GM23338 (cell line): Measurements from ENCODE around the gene CYBC1. TPM values are rescaled to one million over a fixed set of nuclear protein-coding genes. Genes with fewer than 3 reads are reported as not detected.

ENCODE experiments used
- ATAC-seq: fragments of 200-7000 bp; cut with Tn5 transposase; 3 replicates; pipeline ENCODE4 v1.9.1; 2020
- DNase-seq: peaks from one replicate; pipeline ENCODE4 v3.0.0-alpha.2; 2015; ENCODE audit warnings: low spot score
- H2AFZ ChIP-seq: fragments of 200-600 bp; sonication (generic); 2 replicates; pipeline ENCODE4 v1.8.0; 2016; ENCODE audit warnings: antibody characterized with exemption, mild to moderate bottlenecking, moderate library complexity
- H3F3A ChIP-seq: fragments of 200-600 bp; sonication (generic); replicated peaks from 2 replicates; pipeline ENCODE4 v1.8.0; 2017; ENCODE audit warnings: antibody characterized with exemption, mixed run types, low read depth
- H3K27ac ChIP-seq: fragments of 200-600 bp; sonication (generic); 2 replicates; pipeline ENCODE4 v1.6.1; 2016; ENCODE audit warnings: low read depth
- H3K27me3 ChIP-seq: fragments of 200-600 bp; sonication (generic); 2 replicates; pipeline ENCODE4 v1.8.0; 2016; ENCODE audit warnings: mild to moderate bottlenecking, mixed run types, moderate library complexity; ENCODE audit not compliant: insufficient read depth
- H3K36me3 ChIP-seq: fragments of 200-600 bp; sonication (generic); 2 replicates; pipeline ENCODE4 v1.8.0; 2016; ENCODE audit warnings: mild to moderate bottlenecking; ENCODE audit not compliant: insufficient read depth
- H3K4me1 ChIP-seq: fragments of 200-600 bp; sonication (generic); 2 replicates; pipeline ENCODE4 v1.8.0; 2016; ENCODE audit warnings: mild to moderate bottlenecking, moderate library complexity; ENCODE audit not compliant: insufficient read depth
- H3K4me2 ChIP-seq: fragments of 200-600 bp; sonication (generic); 2 replicates; pipeline ENCODE4 v1.7.1; 2017; ENCODE audit warnings: mixed run types
- H3K4me3 ChIP-seq: fragments of 200-600 bp; sonication (generic); 2 replicates; pipeline ENCODE4 v1.6.1; 2016; ENCODE audit warnings: mixed run types
- H3K79me2 ChIP-seq: fragments of 200-600 bp; sonication (generic); replicated peaks from 2 replicates; pipeline ENCODE4 v1.8.0; 2017; ENCODE audit warnings: mild to moderate bottlenecking; ENCODE audit not compliant: insufficient read depth
- H3K9me2 ChIP-seq: fragments of 200-600 bp; sonication (generic); 2 replicates; pipeline ENCODE4 v1.8.0; 2017; ENCODE audit not compliant: insufficient read depth
- H4K20me1 ChIP-seq: fragments of 200-600 bp; sonication (generic); replicated peaks from 2 replicates; pipeline ENCODE4 v1.8.0; 2017; ENCODE audit warnings: mild to moderate bottlenecking; ENCODE audit not compliant: insufficient read depth
- H3K27ac Mint-ChIP-seq: 2 replicates; pipeline ENCODE4 v1.8.0; 2020; ENCODE audit warnings: inconsistent platforms, mild to moderate bottlenecking, moderate library complexity, mixed read lengths
- H3K27me3 Mint-ChIP-seq: 3 replicates; pipeline ENCODE4 v1.8.0; 2022; ENCODE audit warnings: low read depth, mild to moderate bottlenecking, moderate library complexity, mixed read lengths, inconsistent platforms; ENCODE audit not compliant: insufficient read depth, poor library complexity
- H3K36me3 Mint-ChIP-seq: 3 replicates; pipeline ENCODE4 v1.8.0; 2021; ENCODE audit warnings: low read depth, mild to moderate bottlenecking, inconsistent platforms, moderate library complexity, mixed read lengths
- H3K4me1 Mint-ChIP-seq: 3 replicates; pipeline ENCODE4 v1.8.0; 2020; ENCODE audit warnings: mild to moderate bottlenecking, inconsistent platforms, mixed read lengths
- H3K4me3 Mint-ChIP-seq: 3 replicates; pipeline ENCODE4 v1.8.0; 2021; ENCODE audit warnings: moderate library complexity, mild to moderate bottlenecking, inconsistent platforms, mixed read lengths
- H3K9me3 Mint-ChIP-seq: 3 replicates; pipeline ENCODE4 v1.8.0; 2020; ENCODE audit warnings: moderate library complexity, mild to moderate bottlenecking, inconsistent platforms, mixed read lengths
- CREB1 ChIP-seq: fragments of 250-450 bp; sonication (Bioruptor Pico); IDR thresholded peaks from 2 replicates; pipeline ENCODE4 v1.5.0; 2020; ENCODE audit warnings: low read depth, mild to moderate bottlenecking, moderate library complexity
- NANOG ChIP-seq: IDR thresholded peaks from 2 replicates; pipeline ENCODE4 v1.6.1; 2016; ENCODE audit warnings: antibody characterized with exemption, borderline replicate concordance
- polyA plus RNA-seq: library from polyadenylated mRNA; unstranded; fragments of >200 nt; fragmentation: Nextera tagmentation; extraction: Ambion mirVana; gene quantifications from 2 replicates; pipeline ENCODE4 v1.2.1, GENCODE V29; 2016
- total RNA-seq: library from RNA; depleted of rRNA; stranded (reverse); fragments of >200 nt; shearing (Covaris generic); gene quantifications from 2 replicates; pipeline ENCODE4 v1.2.3, GENCODE V29; 2014
- TF ChIP-seq, protein P1 (sequence below), 2 experiments: fragments of 200-600 bp in 1 of 2; sonication (generic) in 1 of 2; conservative IDR thresholded peaks; 2 replicates each; pipeline versions ENCODE4 v1.5.1 to v1.6.1; 2016 to 2017; ENCODE audit warnings: antibody characterized with exemption in 2 of 2, low read depth in 2 of 2, mild to moderate bottlenecking in 2 of 2, moderate library complexity in 1 of 2
- TF ChIP-seq, protein P2 (sequence below): IDR thresholded peaks from one replicate; pipeline ENCODE4 v1.6.1; 2018; ENCODE audit warnings: antibody characterized with exemption; ENCODE audit not compliant: unreplicated experiment
- TF ChIP-seq, protein P3 (sequence below): fragments of 250-450 bp; sonication (Bioruptor Pico); IDR thresholded peaks from 2 replicates; pipeline ENCODE4 v1.5.0; 2020; ENCODE audit warnings: mild to moderate bottlenecking, moderate library complexity
- TF ChIP-seq, protein P4 (sequence below): IDR thresholded peaks from 2 replicates; pipeline ENCODE4 v1.6.1; 2016; ENCODE audit warnings: antibody characterized with exemption

The CYBC1 gene
- total and polyA plus RNA-seq, 2 experiments from 2014 or later = 24.7 to 72.4 TPM

DNA sequence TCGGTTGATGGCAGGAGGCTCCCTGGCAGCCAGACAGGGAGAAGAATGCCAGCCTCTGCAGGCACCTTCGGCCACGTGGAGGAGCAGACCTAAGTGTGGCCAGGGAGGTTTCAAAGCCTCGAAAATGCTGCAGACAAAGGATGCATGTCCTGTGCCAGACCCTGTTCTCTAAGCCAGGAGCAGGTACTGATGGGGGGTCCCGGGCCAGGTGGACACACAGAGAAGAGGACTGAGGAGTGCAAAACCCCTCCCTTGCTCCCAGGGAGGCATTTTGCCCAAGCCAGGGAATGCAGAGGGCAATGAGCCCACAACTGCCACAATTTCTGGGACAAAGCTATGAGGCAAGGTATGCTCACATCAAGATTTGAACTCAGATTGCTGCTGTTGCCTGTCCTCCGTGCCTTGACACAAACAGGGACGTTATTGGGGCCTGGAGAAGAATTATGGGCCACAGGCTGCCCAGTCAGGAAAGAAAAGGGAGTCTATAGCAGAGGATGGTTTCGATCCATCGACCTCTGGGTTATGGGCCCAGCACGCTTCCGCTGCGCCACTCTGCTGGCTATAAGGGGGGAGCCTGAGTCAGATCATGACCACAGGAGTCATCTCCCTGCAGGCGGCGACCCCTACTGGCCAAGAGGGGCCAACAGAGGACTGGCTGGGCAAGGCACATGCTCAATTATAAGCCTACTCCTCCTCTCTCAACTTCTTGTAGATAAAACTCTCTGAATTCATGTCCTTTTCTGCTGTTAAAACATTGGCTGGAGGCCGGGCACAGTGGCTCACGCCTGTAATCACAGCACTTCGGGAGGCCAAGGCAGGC, 43.9 kb upstream of the CYBC1 start:
- Histone ChIP-seq H3K4me2 (peak overlapping the region; percentile 76), H2AFZ (peak overlapping the region; percentile 99)
- peak; percentile 79 for ATAC-seq

More for the DNA sequence above, 43.9 kb upstream of the CYBC1 start:
- TF ChIP-seq, protein P1, sequence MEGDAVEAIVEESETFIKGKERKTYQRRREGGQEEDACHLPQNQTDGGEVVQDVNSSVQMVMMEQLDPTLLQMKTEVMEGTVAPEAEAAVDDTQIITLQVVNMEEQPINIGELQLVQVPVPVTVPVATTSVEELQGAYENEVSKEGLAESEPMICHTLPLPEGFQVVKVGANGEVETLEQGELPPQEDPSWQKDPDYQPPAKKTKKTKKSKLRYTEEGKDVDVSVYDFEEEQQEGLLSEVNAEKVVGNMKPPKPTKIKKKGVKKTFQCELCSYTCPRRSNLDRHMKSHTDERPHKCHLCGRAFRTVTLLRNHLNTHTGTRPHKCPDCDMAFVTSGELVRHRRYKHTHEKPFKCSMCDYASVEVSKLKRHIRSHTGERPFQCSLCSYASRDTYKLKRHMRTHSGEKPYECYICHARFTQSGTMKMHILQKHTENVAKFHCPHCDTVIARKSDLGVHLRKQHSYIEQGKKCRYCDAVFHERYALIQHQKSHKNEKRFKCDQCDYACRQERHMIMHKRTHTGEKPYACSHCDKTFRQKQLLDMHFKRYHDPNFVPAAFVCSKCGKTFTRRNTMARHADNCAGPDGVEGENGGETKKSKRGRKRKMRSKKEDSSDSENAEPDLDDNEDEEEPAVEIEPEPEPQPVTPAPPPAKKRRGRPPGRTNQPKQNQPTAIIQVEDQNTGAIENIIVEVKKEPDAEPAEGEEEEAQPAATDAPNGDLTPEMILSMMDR (conservative IDR thresholded peaks at IDR 0.05; ENCODE audit: low read depth in 2 of 2) = peak; percentile 90 to 93
- TF ChIP-seq NANOG (peak; percentile 51; the same call in 1 of the 2 replicates), CREB1 (CRISPR knock-in tag) (peak; percentile 61)
- TF ChIP-seq, protein P2, sequence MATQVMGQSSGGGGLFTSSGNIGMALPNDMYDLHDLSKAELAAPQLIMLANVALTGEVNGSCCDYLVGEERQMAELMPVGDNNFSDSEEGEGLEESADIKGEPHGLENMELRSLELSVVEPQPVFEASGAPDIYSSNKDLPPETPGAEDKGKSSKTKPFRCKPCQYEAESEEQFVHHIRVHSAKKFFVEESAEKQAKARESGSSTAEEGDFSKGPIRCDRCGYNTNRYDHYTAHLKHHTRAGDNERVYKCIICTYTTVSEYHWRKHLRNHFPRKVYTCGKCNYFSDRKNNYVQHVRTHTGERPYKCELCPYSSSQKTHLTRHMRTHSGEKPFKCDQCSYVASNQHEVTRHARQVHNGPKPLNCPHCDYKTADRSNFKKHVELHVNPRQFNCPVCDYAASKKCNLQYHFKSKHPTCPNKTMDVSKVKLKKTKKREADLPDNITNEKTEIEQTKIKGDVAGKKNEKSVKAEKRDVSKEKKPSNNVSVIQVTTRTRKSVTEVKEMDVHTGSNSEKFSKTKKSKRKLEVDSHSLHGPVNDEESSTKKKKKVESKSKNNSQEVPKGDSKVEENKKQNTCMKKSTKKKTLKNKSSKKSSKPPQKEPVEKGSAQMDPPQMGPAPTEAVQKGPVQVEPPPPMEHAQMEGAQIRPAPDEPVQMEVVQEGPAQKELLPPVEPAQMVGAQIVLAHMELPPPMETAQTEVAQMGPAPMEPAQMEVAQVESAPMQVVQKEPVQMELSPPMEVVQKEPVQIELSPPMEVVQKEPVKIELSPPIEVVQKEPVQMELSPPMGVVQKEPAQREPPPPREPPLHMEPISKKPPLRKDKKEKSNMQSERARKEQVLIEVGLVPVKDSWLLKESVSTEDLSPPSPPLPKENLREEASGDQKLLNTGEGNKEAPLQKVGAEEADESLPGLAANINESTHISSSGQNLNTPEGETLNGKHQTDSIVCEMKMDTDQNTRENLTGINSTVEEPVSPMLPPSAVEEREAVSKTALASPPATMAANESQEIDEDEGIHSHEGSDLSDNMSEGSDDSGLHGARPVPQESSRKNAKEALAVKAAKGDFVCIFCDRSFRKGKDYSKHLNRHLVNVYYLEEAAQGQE = no peak
- TF ChIP-seq, protein P3, sequence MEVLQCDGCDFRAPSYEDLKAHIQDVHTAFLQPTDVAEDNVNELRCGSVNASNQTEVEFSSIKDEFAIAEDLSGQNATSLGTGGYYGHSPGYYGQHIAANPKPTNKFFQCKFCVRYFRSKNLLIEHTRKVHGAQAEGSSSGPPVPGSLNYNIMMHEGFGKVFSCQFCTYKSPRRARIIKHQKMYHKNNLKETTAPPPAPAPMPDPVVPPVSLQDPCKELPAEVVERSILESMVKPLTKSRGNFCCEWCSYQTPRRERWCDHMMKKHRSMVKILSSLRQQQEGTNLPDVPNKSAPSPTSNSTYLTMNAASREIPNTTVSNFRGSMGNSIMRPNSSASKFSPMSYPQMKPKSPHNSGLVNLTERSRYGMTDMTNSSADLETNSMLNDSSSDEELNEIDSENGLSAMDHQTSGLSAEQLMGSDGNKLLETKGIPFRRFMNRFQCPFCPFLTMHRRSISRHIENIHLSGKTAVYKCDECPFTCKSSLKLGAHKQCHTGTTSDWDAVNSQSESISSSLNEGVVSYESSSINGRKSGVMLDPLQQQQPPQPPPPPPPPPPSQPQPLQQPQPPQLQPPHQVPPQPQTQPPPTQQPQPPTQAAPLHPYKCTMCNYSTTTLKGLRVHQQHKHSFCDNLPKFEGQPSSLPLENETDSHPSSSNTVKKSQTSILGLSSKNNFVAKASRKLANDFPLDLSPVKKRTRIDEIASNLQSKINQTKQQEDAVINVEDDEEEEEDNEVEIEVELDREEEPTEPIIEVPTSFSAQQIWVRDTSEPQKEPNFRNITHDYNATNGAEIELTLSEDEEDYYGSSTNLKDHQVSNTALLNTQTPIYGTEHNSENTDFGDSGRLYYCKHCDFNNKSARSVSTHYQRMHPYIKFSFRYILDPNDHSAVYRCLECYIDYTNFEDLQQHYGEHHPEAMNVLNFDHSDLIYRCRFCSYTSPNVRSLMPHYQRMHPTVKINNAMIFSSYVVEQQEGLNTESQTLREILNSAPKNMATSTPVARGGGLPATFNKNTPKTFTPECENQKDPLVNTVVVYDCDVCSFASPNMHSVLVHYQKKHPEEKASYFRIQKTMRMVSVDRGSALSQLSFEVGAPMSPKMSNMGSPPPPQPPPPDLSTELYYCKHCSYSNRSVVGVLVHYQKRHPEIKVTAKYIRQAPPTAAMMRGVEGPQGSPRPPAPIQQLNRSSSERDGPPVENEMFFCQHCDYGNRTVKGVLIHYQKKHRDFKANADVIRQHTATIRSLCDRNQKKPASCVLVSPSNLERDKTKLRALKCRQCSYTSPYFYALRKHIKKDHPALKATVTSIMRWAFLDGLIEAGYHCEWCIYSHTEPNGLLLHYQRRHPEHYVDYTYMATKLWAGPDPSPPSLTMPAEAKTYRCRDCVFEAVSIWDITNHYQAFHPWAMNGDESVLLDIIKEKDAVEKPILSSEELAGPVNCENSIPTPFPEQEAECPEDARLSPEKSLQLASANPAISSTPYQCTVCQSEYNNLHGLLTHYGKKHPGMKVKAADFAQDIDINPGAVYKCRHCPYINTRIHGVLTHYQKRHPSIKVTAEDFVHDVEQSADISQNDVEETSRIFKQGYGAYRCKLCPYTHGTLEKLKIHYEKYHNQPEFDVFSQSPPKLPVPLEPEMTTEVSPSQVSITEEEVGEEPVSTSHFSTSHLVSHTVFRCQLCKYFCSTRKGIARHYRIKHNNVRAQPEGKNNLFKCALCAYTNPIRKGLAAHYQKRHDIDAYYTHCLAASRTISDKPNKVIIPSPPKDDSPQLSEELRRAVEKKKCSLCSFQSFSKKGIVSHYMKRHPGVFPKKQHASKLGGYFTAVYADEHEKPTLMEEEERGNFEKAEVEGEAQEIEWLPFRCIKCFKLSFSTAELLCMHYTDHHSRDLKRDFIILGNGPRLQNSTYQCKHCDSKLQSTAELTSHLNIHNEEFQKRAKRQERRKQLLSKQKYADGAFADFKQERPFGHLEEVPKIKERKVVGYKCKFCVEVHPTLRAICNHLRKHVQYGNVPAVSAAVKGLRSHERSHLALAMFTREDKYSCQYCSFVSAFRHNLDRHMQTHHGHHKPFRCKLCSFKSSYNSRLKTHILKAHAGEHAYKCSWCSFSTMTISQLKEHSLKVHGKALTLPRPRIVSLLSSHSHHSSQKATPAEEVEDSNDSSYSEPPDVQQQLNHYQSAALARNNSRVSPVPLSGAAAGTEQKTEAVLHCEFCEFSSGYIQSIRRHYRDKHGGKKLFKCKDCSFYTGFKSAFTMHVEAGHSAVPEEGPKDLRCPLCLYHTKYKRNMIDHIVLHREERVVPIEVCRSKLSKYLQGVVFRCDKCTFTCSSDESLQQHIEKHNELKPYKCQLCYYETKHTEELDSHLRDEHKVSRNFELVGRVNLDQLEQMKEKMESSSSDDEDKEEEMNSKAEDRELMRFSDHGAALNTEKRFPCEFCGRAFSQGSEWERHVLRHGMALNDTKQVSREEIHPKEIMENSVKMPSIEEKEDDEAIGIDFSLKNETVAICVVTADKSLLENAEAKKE (CRISPR knock-in tag) = no peak
- TF ChIP-seq, protein P4, sequence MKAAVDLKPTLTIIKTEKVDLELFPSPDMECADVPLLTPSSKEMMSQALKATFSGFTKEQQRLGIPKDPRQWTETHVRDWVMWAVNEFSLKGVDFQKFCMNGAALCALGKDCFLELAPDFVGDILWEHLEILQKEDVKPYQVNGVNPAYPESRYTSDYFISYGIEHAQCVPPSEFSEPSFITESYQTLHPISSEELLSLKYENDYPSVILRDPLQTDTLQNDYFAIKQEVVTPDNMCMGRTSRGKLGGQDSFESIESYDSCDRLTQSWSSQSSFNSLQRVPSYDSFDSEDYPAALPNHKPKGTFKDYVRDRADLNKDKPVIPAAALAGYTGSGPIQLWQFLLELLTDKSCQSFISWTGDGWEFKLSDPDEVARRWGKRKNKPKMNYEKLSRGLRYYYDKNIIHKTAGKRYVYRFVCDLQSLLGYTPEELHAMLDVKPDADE = 0 out of 2 replicates have a peak, but pooled peaks have one; percentile 29
- Mint-ChIP-seq H3K36me3 (peaks cover 6% of the 10 kb centered on the region; the same call in 1 of the 3 replicates), H3K9me3 (peaks cover 6% of the 10 kb centered on the region; the same call in 2 of the 3 replicates), H3K4me3 (peak overlapping the region; percentile 79), H3K4me1 (peaks cover 8% of the 10 kb centered on the region; the same call in 2 of the 3 replicates), H3K27me3 (peaks cover 44% of the 10 kb centered on the region), H3K27ac (peak overlapping the region; percentile 95)
- Histone ChIP-seq H3K27me3 (peaks cover 28% of the 10 kb centered on the region), H3K27ac (peak overlapping the region; percentile 90), H3K36me3 (no peaks in the 10 kb centered on the region), H3K4me3 (peak overlapping the region; percentile 48), H4K20me1 (no peaks in the 10 kb centered on the region), H3K4me1 (peaks cover 17% of the 10 kb centered on the region), H3F3A (peaks cover 24% of the 10 kb centered on the region), H3K79me2 (no peaks in the 10 kb centered on the region), H3K9me2 (no peaks in the 10 kb centered on the region)
- peak; percentile 92 for DNase-seq
